Measurements from ENCODE around the gene PDIA2.

Gene PDIA2

GRCh38 chr16:291539-291938 is 8.6 kb downstream of the PDIA2 start:
- no peaks in the 10 kb centered on the region for H3K4me1 ChIP-seq (ENCODE audit: insufficient read depth, low read length)
- peaks cover 26% of the 10 kb centered on the region for H3K36me3 ChIP-seq (ENCODE audit: insufficient read depth, low read length)
- H3K27me3 ChIP-seq (ENCODE audit: control insufficient read depth in 1 of 2, insufficient read depth in 2 of 2, low read length in 2 of 2), result no peaks in the 10 kb centered on the region
- no peak overlapping the region for H3K9ac ChIP-seq (ENCODE audit: low read length)
- no peaks in the 10 kb centered on the region for H3K9me3 ChIP-seq (ENCODE audit: low read length)
- H3K4me3 ChIP-seq (ENCODE audit: low read depth in 1 of 2, low read length in 2 of 2), result no peak overlapping the region
- no peak overlapping the region for H3K27ac ChIP-seq (ENCODE audit: low read depth, low read length)

- H3K27ac ChIP-seq (ENCODE audit: low read depth, low read length), result no peak overlapping the region
- no peaks in the 10 kb centered on the region for H3K27me3 ChIP-seq (ENCODE audit: control insufficient read depth in 1 of 2, insufficient read depth in 2 of 2, low read length in 2 of 2)
- no peak overlapping the region for H3K9ac ChIP-seq (ENCODE audit: low read length)
- H3K4me1 ChIP-seq (ENCODE audit: insufficient read depth, low read length), result no peaks in the 10 kb centered on the region
- H3K4me3 ChIP-seq (ENCODE audit: low read depth in 1 of 2, low read length in 2 of 2), result no peak overlapping the region
- H3K9me3 ChIP-seq (ENCODE audit: low read length), result no peaks in the 10 kb centered on the region
- H3K36me3 ChIP-seq (ENCODE audit: insufficient read depth, low read length), result peaks cover 26% of the 10 kb centered on the region
Measured at GRCh38 chr16:293043-293775, 10.2 kb downstream of the PDIA2 start.

- no peaks in the 10 kb centered on the region for H3K9me3 ChIP-seq (ENCODE audit: low read length)
- no peaks in the 10 kb centered on the region for H3K27me3 ChIP-seq (ENCODE audit: control insufficient read depth in 1 of 2, insufficient read depth in 2 of 2, low read length in 2 of 2)
- H3K36me3 ChIP-seq (ENCODE audit: insufficient read depth, low read length), result peaks cover 17% of the 10 kb centered on the region
- no peaks in the 10 kb centered on the region for H3K4me1 ChIP-seq (ENCODE audit: insufficient read depth, low read length)
- H3K4me3 ChIP-seq (ENCODE audit: low read depth in 1 of 2, low read length in 2 of 2), result no peak overlapping the region
- no peak overlapping the region for H3K27ac ChIP-seq (ENCODE audit: low read depth, low read length)
- no peak overlapping the region for H3K9ac ChIP-seq (ENCODE audit: low read length)
Measured at GRCh38 chr16:296276-296675, 13.3 kb downstream of the PDIA2 start.

GRCh38 chr16:296806-297510 is 14.0 kb downstream of the PDIA2 start:
- no peaks in the 10 kb centered on the region for H3K4me1 ChIP-seq (ENCODE audit: insufficient read depth, low read length)
- no peak overlapping the region for H3K4me3 ChIP-seq (ENCODE audit: low read depth in 1 of 2, low read length in 2 of 2)
- H3K27ac ChIP-seq (ENCODE audit: low read depth, low read length), result no peak overlapping the region
- no peaks in the 10 kb centered on the region for H3K9me3 ChIP-seq (ENCODE audit: low read length)
- H3K27me3 ChIP-seq (ENCODE audit: control insufficient read depth in 1 of 2, insufficient read depth in 2 of 2, low read length in 2 of 2), result no peaks in the 10 kb centered on the region
- H3K36me3 ChIP-seq (ENCODE audit: insufficient read depth, low read length), result peaks cover 10% of the 10 kb centered on the region
- H3K9ac ChIP-seq (ENCODE audit: low read length), result no peak overlapping the region

GRCh38 chr16:297832-298231 is 14.9 kb downstream of the PDIA2 start:
- H3K9ac ChIP-seq (ENCODE audit: low read length), result no peak overlapping the region
- peaks cover 7% of the 10 kb centered on the region for H3K36me3 ChIP-seq (ENCODE audit: insufficient read depth, low read length)
- no peaks in the 10 kb centered on the region for H3K4me1 ChIP-seq (ENCODE audit: insufficient read depth, low read length)
- H3K9me3 ChIP-seq (ENCODE audit: low read length), result no peaks in the 10 kb centered on the region
- no peak overlapping the region for H3K27ac ChIP-seq (ENCODE audit: low read depth, low read length)
- H3K27me3 ChIP-seq (ENCODE audit: control insufficient read depth in 1 of 2, insufficient read depth in 2 of 2, low read length in 2 of 2), result no peaks in the 10 kb centered on the region
- no peak overlapping the region for H3K4me3 ChIP-seq (ENCODE audit: low read depth in 1 of 2, low read length in 2 of 2)

DNA sequence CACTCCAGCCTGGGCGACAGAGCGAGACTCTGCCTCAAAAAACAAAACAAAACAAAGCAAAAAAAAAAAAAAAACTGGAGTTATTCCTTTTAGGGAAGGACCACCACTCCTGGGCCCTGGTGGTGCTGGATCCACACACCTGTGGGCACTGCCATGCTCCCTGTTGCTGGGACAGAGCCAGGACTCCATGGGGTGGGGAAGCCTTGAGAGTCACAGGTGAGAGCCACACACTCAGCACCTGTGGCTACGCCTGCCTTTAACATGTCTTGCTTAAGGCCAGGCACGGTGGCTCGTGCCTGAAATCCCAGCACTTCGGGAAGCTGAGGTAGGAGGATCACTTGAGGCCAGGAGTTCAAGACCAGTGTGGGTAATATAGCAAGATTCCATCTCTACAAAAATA is 18.3 kb downstream of the PDIA2 start:
- H3K9me3 ChIP-seq (ENCODE audit: low read length), result no peaks in the 10 kb centered on the region
- H3K27ac ChIP-seq (ENCODE audit: low read depth, low read length), result no peak overlapping the region
- no peaks in the 10 kb centered on the region for H3K4me1 ChIP-seq (ENCODE audit: insufficient read depth, low read length)
- peaks cover 7% of the 10 kb centered on the region for H3K36me3 ChIP-seq (ENCODE audit: insufficient read depth, low read length)
- no peaks in the 10 kb centered on the region for H3K27me3 ChIP-seq (ENCODE audit: control insufficient read depth in 1 of 2, insufficient read depth in 2 of 2, low read length in 2 of 2)
- no peak overlapping the region for H3K9ac ChIP-seq (ENCODE audit: low read length)
- no peak overlapping the region for H3K4me3 ChIP-seq (ENCODE audit: low read depth in 1 of 2, low read length in 2 of 2)

- no peaks in the 10 kb centered on the region for H3K27me3 ChIP-seq (ENCODE audit: control insufficient read depth in 1 of 2, insufficient read depth in 2 of 2, low read length in 2 of 2)
- H3K4me1 ChIP-seq (ENCODE audit: insufficient read depth, low read length), result no peaks in the 10 kb centered on the region
- H3K36me3 ChIP-seq (ENCODE audit: insufficient read depth, low read length), result peaks cover 3% of the 10 kb centered on the region
- no peak overlapping the region for H3K9ac ChIP-seq (ENCODE audit: low read length)
- H3K4me3 ChIP-seq (ENCODE audit: low read depth in 1 of 2, low read length in 2 of 2), result no peak overlapping the region
- no peak overlapping the region for H3K27ac ChIP-seq (ENCODE audit: low read depth, low read length)
- H3K9me3 ChIP-seq (ENCODE audit: low read length), result no peaks in the 10 kb centered on the region
Measured at GRCh38 chr16:301950-302349, 19.0 kb downstream of the PDIA2 start.

DNA sequence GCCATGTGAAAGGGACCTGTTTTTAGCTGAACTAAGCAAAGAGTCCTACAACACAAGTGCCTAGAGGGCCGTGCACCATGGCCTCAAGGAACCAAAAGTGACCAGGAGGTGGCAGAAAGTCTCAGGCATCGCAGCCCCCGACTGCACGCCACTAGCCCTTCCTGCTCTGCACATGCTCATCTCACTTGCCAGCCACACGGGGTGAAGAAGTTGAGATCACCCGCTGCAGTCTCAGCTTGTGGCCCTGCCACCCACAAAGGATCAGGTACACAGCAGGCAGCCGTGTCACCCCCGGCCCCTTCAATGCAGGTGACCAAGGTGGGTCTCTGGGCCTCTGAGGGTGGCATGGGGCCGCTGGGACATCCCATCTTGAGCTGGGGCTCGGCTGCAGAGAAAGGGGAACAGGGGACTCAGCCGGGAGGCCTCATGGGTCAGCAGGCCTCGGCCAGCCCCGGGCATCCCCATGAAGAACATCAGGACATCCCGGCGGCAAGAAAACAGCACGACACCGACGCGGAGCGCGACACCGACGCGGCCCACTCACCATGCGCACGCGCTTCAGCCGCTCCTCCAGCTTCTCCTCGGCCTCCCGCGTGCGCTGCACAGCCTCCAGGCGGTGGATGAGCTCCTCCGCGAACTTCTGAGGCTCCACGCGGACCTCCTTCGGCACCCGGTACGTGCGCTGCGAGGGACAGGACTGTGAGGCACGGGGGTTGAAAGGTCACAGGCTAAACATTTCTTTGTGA is 21.0 kb downstream of the PDIA2 start:
- Histone ChIP-seq H3K27me3 (ENCODE audit: control insufficient read depth in 1 of 2, insufficient read depth in 2 of 2, low read length in 2 of 2) (no peaks in the 10 kb centered on the region), H3K27ac (ENCODE audit: low read depth, low read length) (no peak overlapping the region), H3K4me1 (ENCODE audit: insufficient read depth, low read length) (no peaks in the 10 kb centered on the region), H3K36me3 (ENCODE audit: insufficient read depth, low read length) (peaks cover 8% of the 10 kb centered on the region), H3K9ac (ENCODE audit: low read length) (no peak overlapping the region), H3K4me3 (ENCODE audit: low read depth in 1 of 2, low read length in 2 of 2) (no peak overlapping the region), H3K9me3 (ENCODE audit: low read length) (no peaks in the 10 kb centered on the region)

DNA sequence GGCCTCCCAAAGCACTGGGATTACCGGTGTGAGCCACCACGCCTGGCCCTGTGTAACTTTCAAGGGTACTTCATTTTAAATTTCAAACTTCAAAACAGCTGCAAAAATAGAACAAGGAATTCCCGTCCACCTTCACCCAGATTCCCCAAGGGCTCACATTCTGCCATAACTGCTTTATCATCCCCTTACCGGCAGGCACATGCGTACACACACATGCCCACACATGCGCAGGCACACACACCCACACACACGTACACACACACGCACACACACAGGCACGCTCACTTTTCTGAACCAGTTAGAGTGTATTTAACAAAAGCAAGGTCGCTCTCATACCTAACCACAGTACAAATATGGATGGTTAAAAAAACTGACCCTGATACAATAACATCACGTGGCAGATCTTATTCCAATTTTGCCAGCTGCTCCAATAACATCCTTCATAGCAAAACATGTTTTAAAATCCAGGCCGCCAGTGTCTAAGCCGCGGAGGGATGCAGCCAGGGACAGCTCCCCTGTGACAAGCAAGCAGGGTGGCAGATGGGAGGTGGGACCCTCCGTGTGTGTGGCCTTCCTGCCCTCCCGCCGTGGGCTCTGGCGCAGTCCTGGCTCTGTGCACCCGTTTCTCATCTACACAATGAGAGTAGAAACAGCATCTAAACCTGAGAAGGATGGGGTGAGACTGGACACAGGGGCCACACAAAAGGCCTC is 23.1 kb downstream of the PDIA2 start:
- Histone ChIP-seq H3K27me3 (ENCODE audit: control insufficient read depth in 1 of 2, insufficient read depth in 2 of 2, low read length in 2 of 2) (no peaks in the 10 kb centered on the region), H3K27ac (ENCODE audit: low read depth, low read length) (no peak overlapping the region), H3K36me3 (ENCODE audit: insufficient read depth, low read length) (peaks cover 16% of the 10 kb centered on the region), H3K4me3 (ENCODE audit: low read depth in 1 of 2, low read length in 2 of 2) (no peak overlapping the region), H3K4me1 (ENCODE audit: insufficient read depth, low read length) (no peaks in the 10 kb centered on the region), H3K9me3 (ENCODE audit: low read length) (no peaks in the 10 kb centered on the region), H3K9ac (ENCODE audit: low read length) (no peak overlapping the region)

- no peaks in the 10 kb centered on the region for H3K9me3 ChIP-seq (ENCODE audit: low read length)
- H3K9ac ChIP-seq (ENCODE audit: low read length), result no peak overlapping the region
- H3K4me1 ChIP-seq (ENCODE audit: insufficient read depth, low read length), result no peaks in the 10 kb centered on the region
- H3K27ac ChIP-seq (ENCODE audit: low read depth, low read length), result no peak overlapping the region
- H3K27me3 ChIP-seq (ENCODE audit: control insufficient read depth in 1 of 2, insufficient read depth in 2 of 2, low read length in 2 of 2), result no peaks in the 10 kb centered on the region
- H3K4me3 ChIP-seq (ENCODE audit: low read depth in 1 of 2, low read length in 2 of 2), result no peak overlapping the region
- peaks cover 20% of the 10 kb centered on the region for H3K36me3 ChIP-seq (ENCODE audit: insufficient read depth, low read length)
Measured at GRCh38 chr16:306911-307370, 24.0 kb downstream of the PDIA2 start.

- H3K4me1 ChIP-seq (ENCODE audit: insufficient read depth, low read length), result no peaks in the 10 kb centered on the region
- H3K27ac ChIP-seq (ENCODE audit: low read depth, low read length), result no peak overlapping the region
- H3K4me3 ChIP-seq (ENCODE audit: low read depth in 1 of 2, low read length in 2 of 2), result no peak overlapping the region
- H3K9ac ChIP-seq (ENCODE audit: low read length), result no peak overlapping the region
- peaks cover 27% of the 10 kb centered on the region for H3K36me3 ChIP-seq (ENCODE audit: insufficient read depth, low read length)
- no peaks in the 10 kb centered on the region for H3K9me3 ChIP-seq (ENCODE audit: low read length)
- H3K27me3 ChIP-seq (ENCODE audit: control insufficient read depth in 1 of 2, insufficient read depth in 2 of 2, low read length in 2 of 2), result no peaks in the 10 kb centered on the region
Measured at GRCh38 chr16:307691-308312, 24.8 kb downstream of the PDIA2 start.
